ENCODE results near the gene GPR135.

GRCh38 chr14:59465316-59466135 is at the start of gene GPR135:
- TF ChIP-seq CTCF (IDR thresholded peaks at IDR 0.05 in 4 of 5, conservative IDR thresholded peaks at IDR 0.05 in 1 of 5) = no peak
- TF ChIP-seq POLR2A (IDR thresholded peaks at IDR 0.05) = no peak

Measured in gastrocnemius medialis (tissue), 4 donors.